Memory B cell (primary cell): Measurements from ENCODE around the gene MXRA7.
A peak's percentile ranks its signal among the peaks of the same experiment; 100 is the strongest.
"Not testable (repeated sequence)": the region's sequence is repeated elsewhere in the genome, so short reads cannot be mapped to it uniquely, and the experiment has no call there.

Experiments used
- ATAC-seq: fragments of 150-1000 bp; cut with Tn5 transposase; 2 replicates; pipeline ENCODE4 v1.10.0; 2021; ENCODE audit warnings: low read depth, mild to moderate bottlenecking, moderate library complexity
- DNase-seq, 2 donors: peaks; one replicate each; pipeline ENCODE4 v3.0.0; 2022; ENCODE audit warnings: low spot score in 2 of 2
- H3K27ac Mint-ChIP-seq: one replicate; pipeline ENCODE4 v1.8.0; 2022; ENCODE audit warnings: mild to moderate bottlenecking, moderate library complexity, mixed read lengths
- H3K27me3 Mint-ChIP-seq: one replicate; pipeline ENCODE4 v1.8.0; 2022; ENCODE audit warnings: mixed read lengths
- H3K36me3 Mint-ChIP-seq: one replicate; pipeline ENCODE4 v1.8.0; 2022; ENCODE audit warnings: mild to moderate bottlenecking, mixed read lengths
- H3K4me1 Mint-ChIP-seq: one replicate; pipeline ENCODE4 v1.8.0; 2022; ENCODE audit warnings: mixed read lengths
- H3K4me3 Mint-ChIP-seq: one replicate; pipeline ENCODE4 v1.8.0; 2022; ENCODE audit warnings: mild to moderate bottlenecking, moderate library complexity, mixed read lengths
- H3K9me3 Mint-ChIP-seq: one replicate; pipeline ENCODE4 v1.8.0; 2022; ENCODE audit warnings: mixed read lengths

MXRA7 gene

GRCh38 chr17:76710863-76711611, at the start of gene MXRA7:
Gene MXRA7, minus strand, starts transcription at chr17:76710965. Its CDS starts 19 bp downstream, at chr17:76710946.
- Mint-ChIP-seq H3K27ac (no peak within 1 kb of the TSS), H3K4me1 (peaks cover 16% of the 10 kb centered on the region), H3K36me3 (peaks cover 7% of the 10 kb centered on the region), H3K9me3 (no peaks in the 10 kb centered on the region), H3K27me3 (no peaks in the 10 kb centered on the region), H3K4me3 (peak within 1 kb of the TSS; percentile 68)
- ATAC-seq (peak; percentile 72), DNase-seq (peak; percentile 41 to 62)

GRCh38 chr17:76758570-76758969, 47.8 kb upstream of the MXRA7 start:
- Mint-ChIP-seq H3K36me3 (peaks cover 19% of the 10 kb centered on the region), H3K4me3 (no peak overlapping the region), H3K4me1 (no peaks in the 10 kb centered on the region), H3K27me3 (no peaks in the 10 kb centered on the region), H3K27ac (no peak overlapping the region), H3K9me3 (no peaks in the 10 kb centered on the region)
- DNase-seq (no peak), ATAC-seq (no peak)

GRCh38 chr17:76757256-76757655, 46.5 kb upstream of the MXRA7 start:
- H3K27ac Mint-ChIP-seq, result no peak overlapping the region
- H3K4me3 Mint-ChIP-seq, result no peak overlapping the region
- no peaks in the 10 kb centered on the region for H3K9me3 Mint-ChIP-seq
- H3K27me3 Mint-ChIP-seq, result no peaks in the 10 kb centered on the region
- no peaks in the 10 kb centered on the region for H3K4me1 Mint-ChIP-seq
- ATAC-seq (no peak), DNase-seq (no peak)
- H3K36me3 Mint-ChIP-seq, result peaks cover 17% of the 10 kb centered on the region

- Mint-ChIP-seq H3K36me3 (peaks cover 17% of the 10 kb centered on the region), H3K27ac (no peak overlapping the region), H3K27me3 (no peaks in the 10 kb centered on the region), H3K4me3 (no peak overlapping the region), H3K4me1 (peaks cover 2% of the 10 kb centered on the region), H3K9me3 (no peaks in the 10 kb centered on the region)
- ATAC-seq, result no peak
- DNase-seq, result no peak
Measured at GRCh38 chr17:76755285-76755684, 44.5 kb upstream of the MXRA7 start.

GRCh38 chr17:76753061-76753961, 42.5 kb upstream of the MXRA7 start:
- Mint-ChIP-seq H3K27ac (no peak overlapping the region), H3K4me1 (peaks cover 5% of the 10 kb centered on the region), H3K27me3 (no peaks in the 10 kb centered on the region), H3K4me3 (no peak overlapping the region), H3K36me3 (peaks cover 19% of the 10 kb centered on the region), H3K9me3 (no peaks in the 10 kb centered on the region)
- ATAC-seq (no peak), DNase-seq (no peak)

GRCh38 chr17:76752006-76752405, 41.2 kb upstream of the MXRA7 start:
- no peaks in the 10 kb centered on the region for H3K27me3 Mint-ChIP-seq

GRCh38 chr17:76751416-76751993, 40.7 kb upstream of the MXRA7 start:
- ATAC-seq (no peak), DNase-seq (no peak)
- H3K4me1 Mint-ChIP-seq, result peaks cover 9% of the 10 kb centered on the region
- H3K27ac Mint-ChIP-seq, result no peak overlapping the region
- H3K4me3 Mint-ChIP-seq, result no peak overlapping the region
- peaks cover 21% of the 10 kb centered on the region for H3K36me3 Mint-ChIP-seq
- H3K9me3 Mint-ChIP-seq, result no peaks in the 10 kb centered on the region
- no peaks in the 10 kb centered on the region for H3K27me3 Mint-ChIP-seq

More at GRCh38 chr17:76752006-76752405, 41.2 kb upstream of the MXRA7 start:
- no peaks in the 10 kb centered on the region for H3K9me3 Mint-ChIP-seq
- DNase-seq (no peak), ATAC-seq (no peak)
- no peak overlapping the region for H3K4me3 Mint-ChIP-seq
- H3K27ac Mint-ChIP-seq, result no peak overlapping the region
- peaks cover 9% of the 10 kb centered on the region for H3K4me1 Mint-ChIP-seq
- H3K36me3 Mint-ChIP-seq, result peaks cover 22% of the 10 kb centered on the region

GRCh38 chr17:76748657-76749056, 37.9 kb upstream of the MXRA7 start:
- Mint-ChIP-seq H3K9me3 (no peaks in the 10 kb centered on the region), H3K27me3 (no peaks in the 10 kb centered on the region), H3K27ac (no peak overlapping the region), H3K36me3 (peaks cover 31% of the 10 kb centered on the region), H3K4me1 (peaks cover 9% of the 10 kb centered on the region), H3K4me3 (no peak overlapping the region)
- ATAC-seq, result no peak
- DNase-seq, result no peak

- no peak for ATAC-seq
- H3K4me3 Mint-ChIP-seq, result no peak overlapping the region
- H3K27ac Mint-ChIP-seq, result no peak overlapping the region
- no peaks in the 10 kb centered on the region for H3K9me3 Mint-ChIP-seq
- peaks cover 9% of the 10 kb centered on the region for H3K4me1 Mint-ChIP-seq
- no peaks in the 10 kb centered on the region for H3K27me3 Mint-ChIP-seq
- DNase-seq, result no peak
- H3K36me3 Mint-ChIP-seq, result peaks cover 33% of the 10 kb centered on the region
Measured at GRCh38 chr17:76747716-76748363, 37.1 kb upstream of the MXRA7 start.

- peaks cover 35% of the 10 kb centered on the region for H3K36me3 Mint-ChIP-seq
- DNase-seq, H3K27ac Mint-ChIP-seq, H3K27me3 Mint-ChIP-seq, H3K4me3 Mint-ChIP-seq, H3K9me3 Mint-ChIP-seq, ATAC-seq, H3K4me1 Mint-ChIP-seq: not testable (repeated sequence)
Measured at GRCh38 chr17:76745785-76746184, 35.0 kb upstream of the MXRA7 start.

GRCh38 chr17:76744747-76745146, 34.0 kb upstream of the MXRA7 start:
- no peak overlapping the region for H3K4me3 Mint-ChIP-seq
- no peak overlapping the region for H3K27ac Mint-ChIP-seq
- H3K9me3 Mint-ChIP-seq, result no peaks in the 10 kb centered on the region
- no peak for ATAC-seq
- no peaks in the 10 kb centered on the region for H3K27me3 Mint-ChIP-seq
- peaks cover 33% of the 10 kb centered on the region for H3K36me3 Mint-ChIP-seq
- peaks cover 9% of the 10 kb centered on the region for H3K4me1 Mint-ChIP-seq
- DNase-seq, result no peak

GRCh38 chr17:76742958-76743357, 32.2 kb upstream of the MXRA7 start:
- no peak for DNase-seq
- no peak for ATAC-seq
- Mint-ChIP-seq H3K27me3 (no peaks in the 10 kb centered on the region), H3K4me1 (peaks cover 16% of the 10 kb centered on the region), H3K27ac (no peak overlapping the region), H3K4me3 (no peak overlapping the region), H3K9me3 (no peaks in the 10 kb centered on the region), H3K36me3 (peaks cover 24% of the 10 kb centered on the region)

GRCh38 chr17:76740329-76741118, 29.8 kb upstream of the MXRA7 start:
- no peak for DNase-seq
- Mint-ChIP-seq H3K9me3 (no peaks in the 10 kb centered on the region), H3K27ac (no peak overlapping the region), H3K4me1 (peaks cover 20% of the 10 kb centered on the region), H3K27me3 (no peaks in the 10 kb centered on the region), H3K4me3 (no peak overlapping the region), H3K36me3 (peaks cover 21% of the 10 kb centered on the region)
- ATAC-seq, result no peak
